A549 (cell line): ENCODE data around the gene OSBPL3. TPM values are rescaled to one million over a fixed set of nuclear protein-coding genes. Genes with fewer than 3 reads are reported as not detected.

Source experiments
- ATAC-seq, 2 experiments: fragments of 200-7000 bp in 1 of 2; fragments of >200 bp in 1 of 2; cut with Nextera tagmentation in 1 of 2; cut with Tn5 transposase in 1 of 2; 3 replicates each; pipeline versions ENCODE4 v1.8.0 to v1.9.1; 2018 to 2020; ENCODE audit warnings: mild to moderate bottlenecking in 1 of 2, moderate library complexity in 1 of 2
- CTCF ChIA-PET: fragments of 300-600 bp; sonication (Branson Sonifier 250); formaldehyde crosslinking; extraction: SDS; loops from one replicate; lab custom pipeline; 2021; ENCODE audit warnings: antibody characterized with exemption, inconsistent platforms; lab: Yijun Ruan, JAX
- POLR2A ChIA-PET: fragments of 350-600 bp; formaldehyde crosslinking; extraction: SDS; loops from one replicate; lab custom pipeline; 2021; ENCODE audit warnings: antibody characterized with exemption, inconsistent platforms; lab: Yijun Ruan, JAX
- DNase-seq, 2 experiments: peaks; one replicate each; pipeline versions ENCODE4 v3.0.0 to v3.0.0-alpha.2; 2011 to 2016; ENCODE audit warnings: low read depth in 1 of 2, low spot score in 1 of 2
- FAIRE-seq: peaks from 2 replicates; lab custom pipeline; 2011; peaks lifted over from hg19 to GRCh38; lab: Jason Lieb, UNC
- H3K27ac ChIP-seq, 2 experiments: fragments of >200 bp; sonication (Bioruptor Twin); formaldehyde crosslinking; 3 replicates each; pipeline ENCODE4 v1.5.1; 2016 to 2017
- H3K4me1 ChIP-seq: fragments of >200 bp; sonication (Bioruptor Twin); formaldehyde crosslinking; 3 replicates; pipeline ENCODE4 v1.6.1; 2016
- H3K4me2 ChIP-seq: fragments of >200 bp; sonication (Bioruptor Twin); formaldehyde crosslinking; 3 replicates; pipeline ENCODE4 v1.6.1; 2016
- H3K4me3 ChIP-seq: fragments of >200 bp; sonication (Bioruptor Twin); formaldehyde crosslinking; 3 replicates; pipeline ENCODE4 v1.5.1; 2016
- H3K9me3 ChIP-seq: fragments of >200 bp; sonication (Bioruptor Twin); formaldehyde crosslinking; 3 replicates; pipeline ENCODE4 v1.6.1; 2016
- EHMT2 ChIP-seq: fragments of 200-600 bp; sonication (generic); IDR thresholded peaks from 2 replicates; pipeline ENCODE4 v1.6.1; 2016; ENCODE audit warnings: antibody characterized with exemption, low read depth, mild to moderate bottlenecking, moderate library complexity
- ESRRA ChIP-seq: fragments of 150-350 bp; IDR thresholded peaks from 2 replicates; pipeline ENCODE4 v1.6.1; 2014; ENCODE audit warnings: mild to moderate bottlenecking, low read length, borderline replicate concordance
- FOSL2 ChIP-seq, 2 experiments: fragments of 450-650 bp in 1 of 2; fragments of >200 bp in 1 of 2; sonication (Bioruptor Twin) in 1 of 2; formaldehyde crosslinking; IDR thresholded peaks; 2 replicates each; pipeline versions ENCODE4 v1.5.0 to v1.6.1; 2016 to 2020; ENCODE audit warnings: mild to moderate bottlenecking in 1 of 2, moderate library complexity in 1 of 2
- JUN ChIP-seq, 2 experiments: fragments of >200 bp; sonication (Bioruptor Twin); formaldehyde crosslinking; IDR thresholded peaks; 2 replicates in 1 of 2; 3 replicates in 1 of 2; pipeline ENCODE4 v1.6.1; 2016 to 2017
- JUNB ChIP-seq: fragments of >200 bp; sonication (Bioruptor Twin); formaldehyde crosslinking; IDR thresholded peaks from 2 replicates; pipeline ENCODE4 v1.6.1; 2016
- KDM1A ChIP-seq: fragments of 200-600 bp; sonication (generic); IDR thresholded peaks from 2 replicates; pipeline ENCODE4 v1.6.1; 2016; ENCODE audit warnings: low read depth, mild to moderate bottlenecking
- KDM5A ChIP-seq: fragments of 200-600 bp; sonication (generic); IDR thresholded peaks from 2 replicates; pipeline ENCODE4 v1.6.1; 2016; ENCODE audit warnings: antibody characterized with exemption, mild to moderate bottlenecking
- MAFK ChIP-seq: fragments of 450-650 bp; IDR thresholded peaks from 2 replicates; pipeline ENCODE4 v1.6.1; 2014; ENCODE audit not compliant: partially characterized antibody
- MYC ChIP-seq: IDR thresholded peaks from 2 replicates; pipeline ENCODE4 v1.6.1; 2012; ENCODE audit warnings: mild to moderate bottlenecking, inconsistent platforms, low read length, improper control_type of control experiment, borderline replicate concordance
- NPAS2 ChIP-seq: fragments of 250-450 bp; sonication (Bioruptor Pico); IDR thresholded peaks from 2 replicates; pipeline ENCODE4 v1.8.0; 2022; ENCODE audit warnings: mild to moderate bottlenecking, moderate library complexity, borderline replicate concordance
- POLR2AphosphoS2 ChIP-seq: conservative IDR thresholded peaks from 2 replicates; pipeline ENCODE4 v1.6.1; 2012; ENCODE audit warnings: low read length, improper control_type of control experiment, inconsistent platforms
- RCOR1 ChIP-seq: fragments of 150-350 bp; IDR thresholded peaks from 2 replicates; pipeline ENCODE4 v1.6.1; 2014; ENCODE audit warnings: antibody characterized with exemption, low read length, low read depth
- SMC3 ChIP-seq: fragments of >200 bp; sonication (Bioruptor Twin); formaldehyde crosslinking; IDR thresholded peaks from 3 replicates; pipeline ENCODE4 v1.6.1; 2018; ENCODE audit warnings: inconsistent platforms
- ZC3H11A ChIP-seq: fragments of 450-650 bp; IDR thresholded peaks from 2 replicates; pipeline ENCODE4 v1.6.1; 2014; ENCODE audit warnings: antibody characterized with exemption, mild to moderate bottlenecking
- ZFP36 ChIP-seq: fragments of 450-650 bp; IDR thresholded peaks from 2 replicates; pipeline ENCODE4 v1.6.1; 2014; ENCODE audit warnings: borderline replicate concordance; ENCODE audit not compliant: partially characterized antibody
- ZSCAN20 ChIP-seq: fragments of 250-450 bp; sonication (Bioruptor Pico); IDR thresholded peaks from 2 replicates; pipeline ENCODE4 v1.8.0; 2022; ENCODE audit warnings: mild to moderate bottlenecking, moderate library complexity
- WGBS: methylation state at CpG from one replicate; pipeline ENCODE4 v1.1.6; 2017; ENCODE audit errors: missing lambda C conversion rate; 5-methylcytosine and 5-hydroxymethylcytosine counted together
- polyA plus RNA-seq, 4 experiments: library from polyadenylated mRNA; depleted of rRNA in 3 of 4; stranded (reverse); fragments of >200 nt; fragmentation: RNase III in 1 of 4; extraction: RNeasy Plus Mini Kit Qiagen cat#74134 plus additional on column Dnase treatment in 1 of 4; gene quantifications; 2 replicates in 3 of 4; 3 replicates in 1 of 4; pipeline ENCODE4 v1.2.3, GENCODE V29; 2011 to 2017
- TF ChIP-seq, protein P1 (sequence below): IDR thresholded peaks from 2 replicates; pipeline ENCODE4 v1.6.1; 2012
- TF ChIP-seq, protein P2 (sequence below): fragments of 200-600 bp; sonication (generic); IDR thresholded peaks from 2 replicates; pipeline ENCODE4 v1.6.1; 2016; ENCODE audit warnings: antibody characterized with exemption, mild to moderate bottlenecking, moderate library complexity
- TF ChIP-seq, protein P3 (sequence below): fragments of >200 bp; sonication (Bioruptor Twin); formaldehyde crosslinking; IDR thresholded peaks from 3 replicates; pipeline ENCODE4 v1.6.1; 2016
- TF ChIP-seq, protein P4 (sequence below): fragments of >200 bp; sonication (Bioruptor Twin); formaldehyde crosslinking; IDR thresholded peaks from 2 replicates; pipeline ENCODE4 v1.6.1; 2016

OSBPL3 gene
- polyA plus RNA-seq, 2 of the 4 experiments (the other 2 are of a cell fraction), result 10.9 to 17.4 TPM

DNA sequence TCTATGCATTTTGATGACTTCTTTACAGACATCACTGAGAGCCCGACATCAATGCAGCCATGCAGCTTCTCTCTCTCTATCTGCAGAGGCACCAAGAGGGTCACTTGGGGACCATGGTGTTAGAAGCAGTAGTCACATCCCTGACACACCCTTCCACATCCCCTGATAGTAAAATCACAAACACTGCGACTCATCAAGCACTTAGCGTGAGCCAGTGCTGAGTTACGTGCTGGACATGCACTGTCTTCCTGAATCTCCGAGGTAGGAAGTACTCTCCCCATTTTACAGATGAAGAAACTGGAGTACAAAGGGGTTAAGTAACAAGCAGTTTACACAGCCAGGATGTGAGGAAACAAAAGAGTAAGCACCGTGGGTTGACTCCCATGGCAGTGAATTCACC lies 109.2 kb downstream of the OSBPL3 start (continued):
- TF ChIP-seq, protein P1, sequence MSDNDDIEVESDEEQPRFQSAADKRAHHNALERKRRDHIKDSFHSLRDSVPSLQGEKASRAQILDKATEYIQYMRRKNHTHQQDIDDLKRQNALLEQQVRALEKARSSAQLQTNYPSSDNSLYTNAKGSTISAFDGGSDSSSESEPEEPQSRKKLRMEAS, result no peak

DNA sequence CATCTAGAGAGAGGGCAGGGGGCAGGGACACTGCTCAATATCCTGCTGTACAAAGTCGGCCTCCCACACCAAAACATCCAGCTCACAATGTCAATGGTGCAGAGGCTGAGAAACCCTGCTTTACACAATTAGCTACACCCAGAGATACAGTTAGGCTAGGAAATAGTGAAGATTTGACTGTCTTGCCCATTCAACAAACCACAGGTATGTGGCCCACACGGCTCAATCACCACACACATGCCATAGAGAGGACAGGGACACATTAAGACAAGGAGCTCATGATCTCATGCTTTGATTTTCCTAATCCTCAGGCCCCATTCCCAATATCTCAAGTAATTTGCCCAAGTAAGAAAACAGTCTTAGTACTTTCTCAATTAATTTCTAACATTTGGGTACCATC lies 110.4 kb downstream of the OSBPL3 start:
- POLR2A ChIA-PET, result no interaction called here
- no peaks in the 10 kb centered on the region for H3K9me3 ChIP-seq
- 83% methylated on average over 2 of the region's 2 CpGs for WGBS
- TF ChIP-seq FOSL2 (IDR thresholded peaks at IDR 0.05) (no peak), FOSL2 (CRISPR knock-in tag; IDR thresholded peaks at IDR 0.05) (no peak), KDM5A (no peak), EHMT2 (no peak), MAFK (no peak), NPAS2 (CRISPR knock-in tag) (no peak), RCOR1 (no peak), ZFP36 (no peak), POLR2AphosphoS2 (no peak), ESRRA (no peak), ZC3H11A (no peak), ZSCAN20 (CRISPR knock-in tag) (no peak), SMC3 (no peak), MYC (no peak), KDM1A (no peak)
- TF ChIP-seq, protein P2, sequence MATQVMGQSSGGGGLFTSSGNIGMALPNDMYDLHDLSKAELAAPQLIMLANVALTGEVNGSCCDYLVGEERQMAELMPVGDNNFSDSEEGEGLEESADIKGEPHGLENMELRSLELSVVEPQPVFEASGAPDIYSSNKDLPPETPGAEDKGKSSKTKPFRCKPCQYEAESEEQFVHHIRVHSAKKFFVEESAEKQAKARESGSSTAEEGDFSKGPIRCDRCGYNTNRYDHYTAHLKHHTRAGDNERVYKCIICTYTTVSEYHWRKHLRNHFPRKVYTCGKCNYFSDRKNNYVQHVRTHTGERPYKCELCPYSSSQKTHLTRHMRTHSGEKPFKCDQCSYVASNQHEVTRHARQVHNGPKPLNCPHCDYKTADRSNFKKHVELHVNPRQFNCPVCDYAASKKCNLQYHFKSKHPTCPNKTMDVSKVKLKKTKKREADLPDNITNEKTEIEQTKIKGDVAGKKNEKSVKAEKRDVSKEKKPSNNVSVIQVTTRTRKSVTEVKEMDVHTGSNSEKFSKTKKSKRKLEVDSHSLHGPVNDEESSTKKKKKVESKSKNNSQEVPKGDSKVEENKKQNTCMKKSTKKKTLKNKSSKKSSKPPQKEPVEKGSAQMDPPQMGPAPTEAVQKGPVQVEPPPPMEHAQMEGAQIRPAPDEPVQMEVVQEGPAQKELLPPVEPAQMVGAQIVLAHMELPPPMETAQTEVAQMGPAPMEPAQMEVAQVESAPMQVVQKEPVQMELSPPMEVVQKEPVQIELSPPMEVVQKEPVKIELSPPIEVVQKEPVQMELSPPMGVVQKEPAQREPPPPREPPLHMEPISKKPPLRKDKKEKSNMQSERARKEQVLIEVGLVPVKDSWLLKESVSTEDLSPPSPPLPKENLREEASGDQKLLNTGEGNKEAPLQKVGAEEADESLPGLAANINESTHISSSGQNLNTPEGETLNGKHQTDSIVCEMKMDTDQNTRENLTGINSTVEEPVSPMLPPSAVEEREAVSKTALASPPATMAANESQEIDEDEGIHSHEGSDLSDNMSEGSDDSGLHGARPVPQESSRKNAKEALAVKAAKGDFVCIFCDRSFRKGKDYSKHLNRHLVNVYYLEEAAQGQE, result no peak
- TF ChIP-seq, protein P3, sequence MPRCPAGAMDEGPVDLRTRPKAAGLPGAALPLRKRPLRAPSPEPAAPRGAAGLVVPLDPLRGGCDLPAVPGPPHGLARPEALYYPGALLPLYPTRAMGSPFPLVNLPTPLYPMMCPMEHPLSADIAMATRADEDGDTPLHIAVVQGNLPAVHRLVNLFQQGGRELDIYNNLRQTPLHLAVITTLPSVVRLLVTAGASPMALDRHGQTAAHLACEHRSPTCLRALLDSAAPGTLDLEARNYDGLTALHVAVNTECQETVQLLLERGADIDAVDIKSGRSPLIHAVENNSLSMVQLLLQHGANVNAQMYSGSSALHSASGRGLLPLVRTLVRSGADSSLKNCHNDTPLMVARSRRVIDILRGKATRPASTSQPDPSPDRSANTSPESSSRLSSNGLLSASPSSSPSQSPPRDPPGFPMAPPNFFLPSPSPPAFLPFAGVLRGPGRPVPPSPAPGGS, result no peak
- TF ChIP-seq, protein P4, sequence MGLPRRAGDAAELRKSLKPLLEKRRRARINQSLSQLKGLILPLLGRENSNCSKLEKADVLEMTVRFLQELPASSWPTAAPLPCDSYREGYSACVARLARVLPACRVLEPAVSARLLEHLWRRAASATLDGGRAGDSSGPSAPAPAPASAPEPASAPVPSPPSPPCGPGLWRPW, result no peak
- DNase-seq (no peak), ATAC-seq (no peak), FAIRE-seq (no peak)
- CTCF ChIA-PET, result interaction anchor here (1.9 kb wide), 1 partner anchor 110 kb away, joined by 4 read pairs; the partner anchor contains the start of gene OSBPL3
- H3K4me1 ChIP-seq, result no peaks in the 10 kb centered on the region
- no peak overlapping the region for H3K4me3 ChIP-seq
- H3K4me2 ChIP-seq, result no peak overlapping the region
- no peak overlapping the region for H3K27ac ChIP-seq

DNA sequence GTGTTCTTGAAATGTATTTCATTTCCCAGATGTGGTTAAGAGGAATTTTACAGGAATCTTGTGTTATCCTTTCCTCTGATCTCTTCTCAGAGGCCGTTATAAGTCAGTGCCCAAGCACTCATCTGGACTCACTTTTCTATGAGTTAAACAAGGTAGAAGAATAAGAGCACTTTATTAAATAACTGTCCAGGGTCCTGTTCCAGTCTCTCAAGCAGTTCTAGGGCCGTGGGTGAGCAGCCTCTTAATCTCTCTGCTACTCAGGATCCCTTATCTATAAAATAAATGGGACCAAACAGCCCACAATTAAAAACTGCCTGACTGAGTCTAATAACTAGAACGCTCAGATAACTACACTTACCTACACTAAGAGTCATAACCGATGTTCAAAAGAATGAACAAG lies 111.2 kb downstream of the OSBPL3 start:
- CTCF ChIA-PET, result interaction anchor here (0.6 to 0.7 kb wide), 2 partner anchors 135 to 208 kb away, joined by 3 to 5 read pairs; no protein-coding TSS in a partner anchor
- H3K4me1 ChIP-seq, result no peaks in the 10 kb centered on the region
- H3K4me2 ChIP-seq, result no peak overlapping the region
- no peak overlapping the region for H3K27ac ChIP-seq
- POLR2A ChIA-PET, result no interaction called here
- H3K4me3 ChIP-seq, result no peak overlapping the region
- H3K9me3 ChIP-seq, result no peaks in the 10 kb centered on the region
- DNase-seq (no peak), FAIRE-seq (no peak), ATAC-seq (no peak)
- TF ChIP-seq, protein P4, result no peak
- TF ChIP-seq JUN (IDR thresholded peaks at IDR 0.05) (no peak), JUNB (no peak)
- 45% methylated on average over 4 of the region's 4 CpGs for WGBS
